Measurements from ENCODE around the gene GFPT2. TPM values are rescaled to one million over a fixed set of nuclear protein-coding genes. Genes with fewer than 3 reads are reported as not detected.

Gene GFPT2
- total and polyA plus RNA-seq, 2 of the 8 experiments (the other 6 are each of a cell fraction or from before 2014, with no cell fraction given) = 83.7 to 143 TPM

DNA sequence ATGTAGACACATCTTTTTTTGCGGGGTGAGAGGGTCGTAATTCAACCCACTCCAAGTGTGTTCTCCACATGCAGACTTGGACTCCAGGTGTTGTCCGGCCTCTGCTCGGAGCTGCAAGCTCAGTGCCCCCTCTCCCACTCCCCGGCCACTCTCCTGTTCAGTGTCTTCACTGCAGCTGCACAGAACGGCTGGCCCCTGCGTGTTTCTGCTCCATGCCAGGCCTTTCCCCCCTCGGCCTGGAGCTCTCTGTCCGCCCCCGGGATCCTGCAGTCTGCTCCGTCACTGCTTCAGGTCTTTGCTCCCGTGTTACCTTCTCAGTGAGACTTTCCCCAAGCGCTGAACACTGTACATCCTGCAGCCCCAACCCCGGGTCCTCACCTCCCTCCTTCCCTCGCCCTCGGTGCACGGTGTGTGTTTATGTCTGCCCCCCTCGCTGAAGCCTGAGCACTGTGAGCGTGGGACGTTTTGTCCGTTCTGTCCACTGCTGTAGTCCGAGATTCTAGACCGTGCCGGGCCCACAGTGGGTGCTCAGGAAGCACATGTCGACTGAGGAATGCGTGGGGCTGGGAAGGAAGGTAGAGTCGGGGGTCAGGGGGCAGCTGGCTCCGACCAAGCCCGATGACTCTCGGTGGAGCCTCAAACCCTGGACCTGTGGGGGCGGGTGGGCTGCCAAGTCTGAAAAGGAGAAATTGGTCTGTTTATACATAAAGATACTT is 26.4 kb upstream of the GFPT2 start:
- no peaks in the 10 kb centered on the region; a peak in 1 of 7 replicates for H3K4me1 ChIP-seq (replicated peaks in 1 of 4; ENCODE audit: control insufficient read depth in 3 of 4, insufficient read depth in 4 of 4, low read length in 3 of 4)
- peak overlapping the region; percentile 34 for H3K4ac ChIP-seq (replicated peaks; ENCODE audit: insufficient read length, low read depth, low read length)
- H3K79me1 ChIP-seq (ENCODE audit: low read depth, low read length) = no peaks in the 10 kb centered on the region
- no peak overlapping the region for H3K18ac ChIP-seq (ENCODE audit: extremely low read depth, low read length)
- no peaks in the 10 kb centered on the region for H3K36me3 ChIP-seq (ENCODE audit: control insufficient read depth in 2 of 4, insufficient read depth in 4 of 4, low read length in 3 of 4)
- H4K8ac ChIP-seq (ENCODE audit: extremely low read depth, insufficient read depth, low read length) = no peak overlapping the region
- H2BK12ac ChIP-seq (ENCODE audit: low read depth, low read length) = peak overlapping the region; percentile 39; the same call in 1 of the 2 replicates
- H4K91ac ChIP-seq (replicated peaks; ENCODE audit: insufficient read length, low read length) = no peak overlapping the region
- no peak overlapping the region for H3K56ac ChIP-seq (replicated peaks; ENCODE audit: insufficient read length, low read depth, low read length)
- no peaks in the 10 kb centered on the region for H3K23me2 ChIP-seq (ENCODE audit: low read depth, low read length)
- no peak overlapping the region for H2BK5ac ChIP-seq (ENCODE audit: low read depth, low read length)
- no peaks in the 10 kb centered on the region; a peak in 1 of 7 replicates for H3K27me3 ChIP-seq (replicated peaks in 1 of 4; ENCODE audit: control insufficient read depth in 3 of 4, extremely low read depth in 1 of 4, insufficient read depth in 3 of 4, low read length in 3 of 4)
- H2BK20ac ChIP-seq (ENCODE audit: low read length) = no peak overlapping the region
- no peak overlapping the region for H3K4me2 ChIP-seq (ENCODE audit: insufficient read depth in 1 of 2, low read depth in 2 of 2, low read length in 2 of 2)
- FAIRE-seq = no peak
- H4K20me1 ChIP-seq (replicated peaks in 1 of 2; ENCODE audit: control insufficient read depth in 1 of 2, insufficient read depth in 2 of 2, low read length in 2 of 2) = no peaks in the 10 kb centered on the region
- H3K9me3 ChIP-seq (ENCODE audit: insufficient read depth in 2 of 2, low read depth in 1 of 2, low read length in 1 of 2) = no peaks in the 10 kb centered on the region
- no peak overlapping the region for H2AK5ac ChIP-seq (ENCODE audit: low read depth, low read length)
- whole genome bisulfite sequencing, 2 experiments (ENCODE audit: extremely low coverage in 1 of 2, insufficient coverage in 1 of 2, insufficient read length in 1 of 2, insufficient replicate concordance in 2 of 2, low coverage in 1 of 2, low lambda C conversion rate in 2 of 2, missing lambda C conversion rate in 1 of 2) = 88% methylated on average over 24 of the region's 31 CpGs; no CpG with 5 or more reads in 1 of the 2 experiments
- H3K79me2 ChIP-seq (ENCODE audit: control insufficient read depth in 1 of 2, insufficient read depth in 2 of 2, low read length in 2 of 2) = no peaks in the 10 kb centered on the region
- no peak overlapping the region for H2BK15ac ChIP-seq (ENCODE audit: low read length)
- ChIA-PET CTCF (ENCODE audit: partially characterized antibody) (interaction anchor here (0.6 to 4.2 kb wide), 5 partner anchors 8 to 183 kb away, joined by 3 to 15 read pairs (median 3); no protein-coding TSS in a partner anchor), POLR2A (ENCODE audit: partially characterized antibody) (no interaction called here)
- no peak overlapping the region for H3K4me3 ChIP-seq (ENCODE audit: extremely low read depth in 1 of 4, insufficient read depth in 2 of 4, low read depth in 3 of 4, low read length in 4 of 4)
- H3K9ac ChIP-seq (replicated peaks in 1 of 4; ENCODE audit: extremely low read depth in 1 of 4, low read depth in 3 of 4, low read length in 3 of 4) = no peak overlapping the region
- DNase-seq (ENCODE audit: low read depth in 1 of 2, low spot score in 2 of 2) = no peak
- no peak overlapping the region for H2AFZ ChIP-seq (ENCODE audit: low read length)
- H3K23ac ChIP-seq (ENCODE audit: insufficient read length) = no peak overlapping the region
- H4K5ac ChIP-seq (ENCODE audit: insufficient read length, low read depth, low read length) = no peak overlapping the region
- H3K14ac ChIP-seq (ENCODE audit: insufficient read length) = no peak overlapping the region
- H2BK120ac ChIP-seq (replicated peaks; ENCODE audit: low read depth, low read length) = no peak overlapping the region
- H3K27ac ChIP-seq (ENCODE audit: low read depth, low read length) = no peak overlapping the region
- no peak for TF ChIP-seq RBBP5 (IDR thresholded peaks at IDR 0.05; ENCODE audit: borderline replicate concordance, low read depth, low read length)
- no peak for TF ChIP-seq KDM1A (IDR thresholded peaks at IDR 0.05; ENCODE audit: borderline replicate concordance, low read length)
- TF ChIP-seq, protein P1, sequence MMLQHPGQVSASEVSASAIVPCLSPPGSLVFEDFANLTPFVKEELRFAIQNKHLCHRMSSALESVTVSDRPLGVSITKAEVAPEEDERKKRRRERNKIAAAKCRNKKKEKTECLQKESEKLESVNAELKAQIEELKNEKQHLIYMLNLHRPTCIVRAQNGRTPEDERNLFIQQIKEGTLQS (IDR thresholded peaks at IDR 0.05; ENCODE audit: insufficient read depth, low read depth, low read length) = no peak
- no peak for TF ChIP-seq BCL11A (IDR thresholded peaks at IDR 0.05; ENCODE audit: low read depth in 2 of 2, low read length in 2 of 2)
- TF ChIP-seq YY1 (IDR thresholded peaks at IDR 0.05; ENCODE audit: low read depth, low read length) = no peak
- no peak for TF ChIP-seq KDM5A (IDR thresholded peaks at IDR 0.05; ENCODE audit: low read length)
- no peak for TF ChIP-seq MAX (IDR thresholded peaks at IDR 0.05)
- TF ChIP-seq SIX5 (IDR thresholded peaks at IDR 0.05; ENCODE audit: low read depth, low read length) = no peak
- TF ChIP-seq SIN3A (conservative IDR thresholded peaks at IDR 0.05 in 1 of 2, IDR thresholded peaks at IDR 0.05 in 1 of 2; ENCODE audit: low read depth in 1 of 2, low read length in 2 of 2) = no peak
- no peak for TF ChIP-seq SP4 (IDR thresholded peaks at IDR 0.05; ENCODE audit: low read length)
- TF ChIP-seq FOSL1 (IDR thresholded peaks at IDR 0.05; ENCODE audit: insufficient read depth, low read depth, low read length) = no peak

Data from H1 (cell line).